T1000 (cell line): ENCODE measurements around the gene SUN2.

Experiments
- DNase-seq: peaks from one replicate; lab custom pipeline; 2025; ENCODE audit warnings: mixed read lengths; lab: John Stamatoyannopoulos, UW

SUN2 gene

GRCh38 chr22:38697425-38698089 is 58.2 kb downstream of the SUN2 start:
- no peak for DNase-seq

DNA sequence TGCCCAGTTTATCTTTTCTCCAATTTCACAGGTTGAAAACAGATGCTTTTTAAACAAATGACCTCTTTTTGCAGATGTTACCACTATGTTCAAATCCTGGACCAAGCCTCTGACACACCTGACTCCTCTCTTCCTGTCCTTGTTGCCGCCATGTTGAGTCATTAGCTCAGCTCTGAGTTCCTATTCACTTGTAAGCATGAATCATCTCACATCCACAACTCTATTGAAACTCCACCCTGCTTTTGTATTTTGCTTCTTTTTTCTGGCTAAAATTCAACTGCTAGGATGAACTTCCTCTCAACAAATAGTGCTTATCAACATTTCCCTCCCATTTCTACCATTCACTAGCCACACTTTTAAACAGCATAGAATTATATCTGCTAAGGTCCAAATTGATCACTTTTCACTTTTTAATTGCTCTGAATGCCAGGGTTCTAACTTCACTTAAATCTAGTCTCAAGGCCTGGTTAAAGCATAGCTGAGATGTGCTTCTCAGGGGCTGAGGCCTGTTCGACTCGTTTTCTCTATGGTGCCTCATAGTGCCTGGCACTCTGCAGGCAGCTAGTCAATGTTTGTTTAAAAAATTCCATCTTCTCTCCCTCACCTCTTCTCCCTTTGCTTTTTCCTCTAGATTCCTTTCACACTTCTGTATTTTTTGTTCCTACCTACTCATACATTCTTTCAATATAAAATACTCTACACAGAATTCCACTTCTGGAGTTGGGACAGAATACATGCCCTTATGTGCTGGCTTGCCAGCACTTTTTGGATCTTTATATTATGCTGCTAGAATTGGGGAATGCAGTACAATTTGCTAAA is 59.0 kb downstream of the SUN2 start:
- DNase-seq: no peak

DNA sequence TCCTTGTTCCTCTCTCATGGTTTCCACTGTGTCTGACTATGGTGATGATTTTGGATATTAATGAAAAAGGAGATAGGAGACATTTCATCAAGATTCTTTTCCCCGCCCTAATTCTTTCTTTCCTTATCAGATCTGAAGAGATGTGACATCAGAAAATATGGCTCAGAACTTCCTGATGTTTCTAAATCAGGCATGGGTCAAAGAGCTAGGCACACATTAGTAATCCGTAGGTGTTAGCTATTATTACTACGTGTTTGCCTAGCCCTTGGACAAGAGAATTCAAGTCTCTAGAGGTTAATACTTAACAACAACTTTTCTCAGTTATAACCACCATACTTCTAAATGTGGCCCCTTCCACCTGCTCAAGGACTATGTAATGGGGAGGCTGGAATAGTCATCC is 60.9 kb downstream of the SUN2 start:
- no peak for DNase-seq

DNA sequence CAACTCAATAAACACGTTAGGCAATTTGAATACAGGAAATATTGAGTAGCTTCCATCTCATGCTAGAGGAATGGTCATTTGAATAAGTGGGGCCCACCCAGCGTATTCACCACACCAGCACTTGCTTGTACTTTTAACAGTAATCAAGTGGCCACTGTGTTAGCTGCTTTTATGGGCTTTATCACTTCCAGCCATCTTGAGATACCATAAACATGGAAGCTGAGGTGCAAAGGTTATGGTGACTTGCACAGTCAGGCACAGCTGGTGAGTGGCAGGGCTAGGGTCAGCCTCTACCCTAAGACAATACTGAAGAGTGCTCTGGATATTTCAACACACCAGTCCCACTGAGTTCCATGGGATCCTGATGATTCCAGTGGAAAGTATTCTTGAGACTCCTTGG is 61.7 kb downstream of the SUN2 start:
- DNase-seq: no peak

DNA sequence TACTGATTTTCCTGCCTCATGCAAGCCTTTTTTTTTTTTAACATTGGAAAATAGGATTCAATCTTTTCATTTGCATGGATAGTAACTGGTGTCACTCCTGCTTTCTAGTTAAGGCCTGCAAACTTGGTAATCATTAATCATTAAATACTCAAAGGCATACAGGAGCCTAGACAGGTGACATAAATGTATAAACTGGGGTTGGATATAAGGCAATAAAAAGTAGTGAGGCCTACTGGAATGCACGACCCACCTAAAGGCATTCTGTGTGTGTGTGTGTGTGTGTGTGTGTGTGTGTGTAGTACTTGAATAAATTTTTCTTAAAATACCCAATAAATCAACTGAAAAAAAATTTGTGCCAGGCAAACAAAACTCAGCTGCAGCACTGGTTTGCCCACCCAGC is 66.1 kb downstream of the SUN2 start:
- no peak for DNase-seq

DNA sequence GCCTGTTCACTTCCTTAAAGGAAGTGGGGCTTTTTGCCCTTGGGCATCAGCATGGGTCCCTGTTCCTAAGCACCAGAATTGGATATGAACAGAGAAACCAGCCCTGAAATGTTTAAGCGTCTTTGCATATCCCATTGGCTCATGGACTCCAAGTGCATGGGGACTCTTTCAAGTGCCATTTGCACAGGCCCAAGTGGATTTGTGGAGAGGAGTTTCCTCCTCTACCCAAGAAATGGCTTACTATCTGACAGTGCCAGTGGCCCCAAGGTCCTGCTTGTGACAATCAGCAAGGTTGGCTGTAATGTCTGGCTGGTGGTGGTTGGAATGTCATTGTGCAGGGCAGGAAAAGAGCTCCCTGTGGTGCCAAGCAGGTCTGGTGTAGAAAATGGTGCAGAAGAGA is 70.0 kb downstream of the SUN2 start:
- DNase-seq: no peak

DNA sequence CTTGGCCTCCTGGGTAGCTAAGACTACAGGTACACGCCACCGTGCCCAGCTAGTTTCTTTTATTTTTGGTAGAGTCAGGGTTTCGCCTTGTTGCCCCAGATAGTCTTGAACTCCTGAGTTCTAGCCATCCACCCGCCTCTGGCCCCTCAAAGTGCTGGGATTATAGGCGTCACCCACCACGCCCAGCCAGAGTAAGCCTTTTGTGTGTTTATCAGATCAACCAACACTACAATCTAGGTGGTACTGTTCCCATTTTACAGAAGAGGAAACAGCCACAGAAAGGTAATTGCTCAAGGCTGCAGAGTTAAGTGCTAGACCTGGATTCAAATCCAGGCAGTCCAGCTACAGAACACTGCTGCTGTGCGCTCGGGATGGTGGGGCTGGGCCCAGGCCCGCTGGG is 70.9 kb downstream of the SUN2 start:
- no peak for DNase-seq
